LNCaP clone FGC (cell line): ENCODE results near the gene ZNF57.
"Not testable (repeated sequence)": the region's sequence is repeated elsewhere in the genome, so short reads cannot be mapped to it uniquely, and the experiment has no call there.

ENCODE experiments used
- DNase-seq: peaks from one replicate; pipeline ENCODE4 v3.0.0-alpha.2; 2011; ENCODE audit warnings: low read depth
- H3K4me3 ChIP-seq: 2 replicates; pipeline ENCODE4 v1.5.1; 2011; ENCODE audit warnings: mild to moderate bottlenecking, low read depth, low read length, control low read depth
- TF ChIP-seq, protein P1 (sequence below): IDR thresholded peaks from 2 replicates; pipeline ENCODE4 v1.5.1; 2012; ENCODE audit warnings: mild to moderate bottlenecking; ENCODE audit not compliant: control insufficient read depth, insufficient read depth; ENCODE audit errors: extremely low read depth

Gene ZNF57

DNA sequence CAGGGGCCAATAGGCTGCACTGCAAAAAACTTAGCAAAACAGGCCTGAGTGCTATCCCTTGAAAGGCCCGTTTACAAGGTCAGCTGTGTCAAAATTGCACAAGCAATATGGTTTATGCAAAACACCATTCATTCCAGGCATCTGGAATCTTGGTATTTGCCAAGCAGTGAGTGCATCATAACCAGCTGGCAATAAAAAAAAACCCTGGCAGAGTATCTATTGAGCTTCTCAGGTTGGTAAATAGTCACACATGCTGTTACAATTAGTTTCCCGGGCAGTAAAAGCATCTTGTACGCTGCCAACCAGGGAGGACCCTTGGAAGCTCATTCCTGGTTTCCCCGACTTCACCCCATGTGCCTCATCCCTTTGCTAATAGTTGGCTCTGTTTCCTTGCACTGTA lies 22.8 kb downstream of the ZNF57 start:
- H3K4me3 ChIP-seq: no peak overlapping the region
- TF ChIP-seq, protein P1, sequence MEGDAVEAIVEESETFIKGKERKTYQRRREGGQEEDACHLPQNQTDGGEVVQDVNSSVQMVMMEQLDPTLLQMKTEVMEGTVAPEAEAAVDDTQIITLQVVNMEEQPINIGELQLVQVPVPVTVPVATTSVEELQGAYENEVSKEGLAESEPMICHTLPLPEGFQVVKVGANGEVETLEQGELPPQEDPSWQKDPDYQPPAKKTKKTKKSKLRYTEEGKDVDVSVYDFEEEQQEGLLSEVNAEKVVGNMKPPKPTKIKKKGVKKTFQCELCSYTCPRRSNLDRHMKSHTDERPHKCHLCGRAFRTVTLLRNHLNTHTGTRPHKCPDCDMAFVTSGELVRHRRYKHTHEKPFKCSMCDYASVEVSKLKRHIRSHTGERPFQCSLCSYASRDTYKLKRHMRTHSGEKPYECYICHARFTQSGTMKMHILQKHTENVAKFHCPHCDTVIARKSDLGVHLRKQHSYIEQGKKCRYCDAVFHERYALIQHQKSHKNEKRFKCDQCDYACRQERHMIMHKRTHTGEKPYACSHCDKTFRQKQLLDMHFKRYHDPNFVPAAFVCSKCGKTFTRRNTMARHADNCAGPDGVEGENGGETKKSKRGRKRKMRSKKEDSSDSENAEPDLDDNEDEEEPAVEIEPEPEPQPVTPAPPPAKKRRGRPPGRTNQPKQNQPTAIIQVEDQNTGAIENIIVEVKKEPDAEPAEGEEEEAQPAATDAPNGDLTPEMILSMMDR: no peak
- DNase-seq: peak; percentile 87

DNA sequence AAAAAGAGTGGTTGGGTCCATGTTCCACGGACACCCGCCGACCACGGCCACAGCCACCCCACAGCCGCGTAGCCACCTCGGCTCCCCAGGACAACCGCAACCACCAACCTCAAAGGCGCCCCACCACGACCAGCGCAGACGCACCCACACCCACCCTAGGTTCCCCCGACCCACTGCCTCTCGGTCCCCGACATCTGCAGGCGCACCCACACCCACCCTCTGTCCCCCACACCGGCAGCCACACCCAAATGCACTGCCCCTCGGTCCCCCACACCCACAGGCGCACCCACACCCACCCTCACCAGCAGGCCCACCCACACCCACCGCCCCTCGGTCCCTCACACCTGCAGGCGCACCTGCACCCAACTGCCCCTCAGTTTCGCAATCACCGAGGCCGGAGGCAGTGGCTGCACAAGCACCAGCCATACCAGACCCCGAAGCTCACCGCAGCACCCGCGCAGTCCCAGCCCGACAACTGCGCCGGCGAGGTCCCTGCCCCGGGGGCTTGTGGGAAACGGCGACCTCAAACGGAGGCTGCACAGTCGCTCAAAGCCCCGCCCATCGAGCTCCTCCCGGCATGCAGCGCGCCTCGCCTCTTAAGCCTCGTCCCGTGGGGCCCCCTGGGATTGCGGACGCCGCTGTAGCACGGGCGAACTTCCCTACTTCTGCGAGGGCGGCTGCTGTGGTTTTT lies 25.8 kb downstream of the ZNF57 start:
- no peak overlapping the region for H3K4me3 ChIP-seq
- TF ChIP-seq, protein P1: no peak
- DNase-seq: no peak

DNA sequence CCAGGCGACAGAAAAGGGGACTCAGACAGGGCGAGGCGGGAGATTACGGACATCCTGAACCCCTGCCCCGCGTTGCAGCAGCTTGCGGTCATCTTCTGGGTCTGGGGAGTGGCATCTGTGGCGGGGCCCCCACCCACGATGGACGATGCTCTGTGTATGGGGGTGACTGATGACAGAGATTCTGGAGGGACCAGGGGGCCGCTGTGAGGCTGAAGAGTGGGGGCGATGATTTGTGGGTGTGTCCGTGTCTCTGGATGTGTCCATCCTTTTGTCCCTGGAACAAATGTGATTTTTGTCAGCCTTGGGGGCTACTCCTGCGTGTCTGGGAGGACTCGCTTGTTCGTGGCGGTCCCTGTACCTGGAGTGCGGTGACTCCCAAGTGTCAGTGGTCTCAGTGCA lies 26.3 kb downstream of the ZNF57 start:
- no peak for DNase-seq
- TF ChIP-seq, protein P1: no peak
- H3K4me3 ChIP-seq: no peak overlapping the region

DNA sequence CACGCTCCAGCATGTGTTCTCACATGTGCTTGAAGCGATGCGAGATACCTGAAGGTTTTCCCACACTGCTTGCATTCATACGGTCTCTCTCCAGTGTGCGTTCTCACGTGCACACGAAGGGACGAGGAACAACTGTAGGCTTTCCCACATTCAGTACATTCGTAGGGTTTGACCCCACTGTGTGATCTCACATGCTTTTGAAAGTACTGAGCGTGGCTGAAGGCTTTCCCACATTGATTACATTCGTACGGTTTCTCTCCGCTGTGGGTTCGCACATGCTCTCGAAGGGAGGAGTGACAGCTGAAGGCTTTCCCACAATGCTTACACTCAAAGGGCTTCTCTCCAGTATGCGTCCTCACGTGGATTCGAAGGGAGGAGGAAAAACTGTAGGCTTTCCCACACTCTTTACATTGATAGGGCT lies 32.8 kb downstream of the ZNF57 start:
- DNase-seq: no peak

DNA sequence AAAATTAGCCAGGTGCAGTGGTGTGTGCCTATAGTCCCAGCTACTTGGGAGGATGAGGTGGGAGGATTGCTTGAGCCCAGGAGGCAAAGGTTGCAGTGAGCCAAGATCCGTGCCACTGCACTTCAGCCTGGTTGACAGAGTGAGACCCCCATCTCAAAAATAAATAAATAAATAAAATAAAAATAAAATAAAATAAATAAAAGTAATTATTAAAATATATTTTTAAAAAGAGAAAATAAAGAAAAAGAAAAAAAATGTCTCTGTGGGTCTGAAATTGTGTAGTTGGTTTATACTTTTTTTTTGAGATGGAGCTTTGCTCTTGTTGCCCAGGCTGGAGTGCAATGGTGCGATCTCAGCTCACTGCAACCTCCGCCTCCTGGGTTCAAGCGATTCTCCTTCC lies 35.1 kb downstream of the ZNF57 start:
- not testable (repeated sequence) for DNase-seq, H3K4me3 ChIP-seq

More for the DNA sequence above, 32.8 kb downstream of the ZNF57 start:
- H3K4me3 ChIP-seq: no peak overlapping the region
- TF ChIP-seq, protein P1: no peak

DNA sequence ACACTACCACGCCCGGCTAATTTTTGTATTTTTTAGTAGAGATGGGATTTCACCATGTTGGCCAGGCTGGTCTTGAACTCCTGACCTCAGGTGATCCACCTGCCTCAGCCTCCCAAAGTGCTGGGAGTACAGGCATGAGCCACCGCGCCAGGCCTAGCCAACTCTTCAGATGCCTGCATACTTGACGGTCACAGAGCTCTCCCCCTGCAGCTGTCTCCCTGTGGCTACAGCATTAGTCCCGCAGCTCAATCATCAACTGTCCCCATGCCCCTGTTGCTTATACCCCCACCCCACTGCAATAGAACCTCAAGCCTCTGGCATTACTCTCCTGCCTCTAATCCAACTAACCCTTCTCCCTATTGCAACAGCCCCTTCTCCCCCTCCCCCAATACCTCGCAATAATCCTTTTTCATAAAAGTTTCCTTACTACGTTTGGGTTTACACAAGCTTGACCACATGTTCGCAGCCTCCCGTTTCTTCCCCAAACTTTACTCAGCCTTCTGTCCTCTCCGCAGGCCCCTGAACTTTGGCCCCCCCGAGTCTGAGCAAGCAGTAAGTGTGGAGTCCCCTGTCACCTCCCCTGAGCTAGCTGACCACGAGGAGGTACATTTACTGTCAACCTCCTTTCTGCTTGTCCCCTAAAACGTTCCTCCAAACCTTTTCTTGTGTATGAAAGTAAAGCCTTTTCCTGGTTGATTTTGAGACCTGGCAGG lies 42.4 kb downstream of the ZNF57 start:
- no peak overlapping the region for H3K4me3 ChIP-seq
- TF ChIP-seq, protein P1: no peak
- no peak for DNase-seq

DNA sequence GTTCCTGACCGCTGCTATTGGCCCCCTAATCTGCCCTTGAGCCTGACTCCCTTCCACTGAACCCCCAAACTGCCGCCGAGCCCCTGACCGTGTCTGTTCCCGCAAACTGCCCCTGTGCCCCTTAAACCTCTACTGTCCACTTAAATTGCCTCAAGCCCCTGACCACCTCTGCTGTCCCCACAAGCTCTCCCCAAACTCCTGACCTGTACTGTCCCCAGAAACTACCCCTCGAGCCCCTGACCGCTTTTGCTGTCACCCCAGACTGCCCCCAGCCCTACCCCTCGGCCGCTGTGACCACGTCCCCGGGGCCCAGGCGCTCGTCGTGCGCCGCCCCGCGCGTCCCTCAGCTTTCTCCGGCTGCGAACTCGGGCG lies 43.7 kb downstream of the ZNF57 start:
- peak overlapping the region; percentile 97 for H3K4me3 ChIP-seq

More for the DNA sequence above, 43.7 kb downstream of the ZNF57 start:
- no peak for DNase-seq
- TF ChIP-seq, protein P1: no peak
